T-helper 2 cell treated with Interferon-gamma antibody and Interleukin-4, amounts not matched to agents 5 μg/mL and 100 μg/mL, for 36 hours (primary cell): ENCODE measurements around the gene ARMC3.
"Not testable (repeated sequence)": the region's sequence is repeated elsewhere in the genome, so short reads cannot be mapped to it uniquely, and the experiment has no call there.

Source experiments
- DNase-seq: peaks from one replicate; pipeline ENCODE4 v3.0.0; 2021; ENCODE audit warnings: low spot score
- H3K27ac Mint-ChIP-seq: one replicate; pipeline ENCODE4 v1.8.0; 2021; ENCODE audit warnings: mild to moderate bottlenecking, mixed read lengths
- H3K27me3 Mint-ChIP-seq: one replicate; pipeline ENCODE4 v1.8.0; 2021; ENCODE audit warnings: low read depth, mixed read lengths
- H3K36me3 Mint-ChIP-seq: one replicate; pipeline ENCODE4 v1.8.0; 2021; ENCODE audit warnings: low read depth, mixed read lengths
- H3K4me1 Mint-ChIP-seq: one replicate; pipeline ENCODE4 v1.8.0; 2021; ENCODE audit warnings: low read depth, mixed read lengths
- H3K4me3 Mint-ChIP-seq: one replicate; pipeline ENCODE4 v1.8.0; 2022; ENCODE audit warnings: mild to moderate bottlenecking, moderate library complexity, mixed read lengths
- H3K9me3 Mint-ChIP-seq: one replicate; pipeline ENCODE4 v1.8.0; 2021; ENCODE audit warnings: mixed read lengths

Gene ARMC3

DNA sequence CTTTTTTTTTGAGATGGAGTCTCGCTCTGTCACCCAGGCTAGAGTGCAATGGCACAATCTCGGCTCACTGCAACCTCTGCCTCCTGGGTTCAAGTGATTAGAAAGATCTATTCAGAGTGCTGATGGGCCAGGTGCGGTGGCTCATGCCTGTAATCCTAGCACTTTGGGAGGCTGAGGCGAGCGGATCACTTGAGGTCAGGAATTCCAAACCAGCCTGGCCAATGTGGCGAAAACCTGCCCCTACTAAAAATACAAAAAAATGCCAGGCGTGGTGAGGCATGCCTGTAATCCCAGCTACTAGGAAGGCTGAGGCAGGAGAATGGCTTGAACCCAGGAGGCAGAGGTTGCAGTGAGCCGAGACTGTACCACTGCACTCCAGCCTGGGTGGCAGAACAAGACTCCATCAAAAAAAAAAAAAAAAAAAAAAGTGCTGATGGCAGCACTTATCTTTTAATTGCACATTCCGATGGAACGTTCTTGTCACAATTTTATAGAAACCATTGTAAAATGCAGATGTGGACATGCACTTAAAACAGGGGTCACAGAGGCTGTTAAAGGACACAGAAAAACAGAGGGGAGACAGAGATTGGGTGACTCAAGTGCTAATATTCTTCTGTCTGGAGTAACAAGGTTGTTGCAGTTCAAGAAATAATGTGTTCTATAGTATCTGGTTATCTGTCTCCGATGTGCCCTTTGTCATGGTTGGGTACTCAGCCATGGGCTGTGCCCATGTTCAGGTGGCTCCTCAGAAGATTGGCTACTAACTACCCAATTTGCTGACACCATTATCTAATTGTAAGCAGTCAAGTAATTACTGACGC is 142.4 kb downstream of the ARMC3 start:
- not testable (repeated sequence) for DNase-seq, H3K27ac Mint-ChIP-seq, H3K27me3 Mint-ChIP-seq, H3K36me3 Mint-ChIP-seq, H3K9me3 Mint-ChIP-seq, H3K4me1 Mint-ChIP-seq, H3K4me3 Mint-ChIP-seq

DNA sequence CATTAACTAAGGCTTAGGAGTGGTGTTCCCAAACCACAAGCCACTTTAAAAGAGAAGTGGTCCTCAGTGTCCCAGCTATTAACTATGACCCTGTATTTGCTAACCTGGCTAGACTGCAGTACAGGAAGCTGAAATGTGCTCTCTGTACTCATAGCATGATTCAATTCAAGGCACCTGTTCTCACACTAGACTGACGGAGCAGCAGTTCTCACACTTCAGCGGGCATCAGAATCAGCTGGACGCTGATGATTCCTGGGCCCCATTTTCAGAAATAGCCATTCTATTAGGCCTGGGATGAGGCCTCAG is 143.0 kb downstream of the ARMC3 start:
- Mint-ChIP-seq H3K27me3 (peaks cover 10% of the 10 kb centered on the region), H3K4me1 (peaks cover 2% of the 10 kb centered on the region), H3K27ac (no peak overlapping the region), H3K4me3 (no peak overlapping the region), H3K36me3 (no peaks in the 10 kb centered on the region), H3K9me3 (no peaks in the 10 kb centered on the region)
- DNase-seq, result no peak

DNA sequence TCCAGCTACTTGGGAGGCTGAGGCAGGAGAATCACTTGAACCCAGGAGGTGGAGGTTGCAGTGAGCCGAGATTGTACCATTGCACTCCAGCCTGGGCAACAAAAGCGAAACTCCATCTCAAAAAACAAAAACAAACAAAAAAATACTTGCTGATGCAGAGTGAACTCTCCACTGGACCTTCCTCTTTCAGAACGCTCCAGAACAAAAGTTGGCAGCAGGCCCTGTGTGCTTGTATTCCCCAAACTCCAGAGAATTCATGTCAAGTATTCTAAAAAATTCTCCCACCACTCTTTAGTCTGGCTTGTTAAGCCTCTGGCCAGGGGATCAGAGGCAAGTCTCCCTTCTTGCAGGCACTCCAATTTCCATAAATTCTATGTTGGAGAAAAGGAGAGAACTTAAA is 144.7 kb downstream of the ARMC3 start:
- not testable (repeated sequence) for H3K36me3 Mint-ChIP-seq, H3K4me3 Mint-ChIP-seq, H3K9me3 Mint-ChIP-seq, H3K27ac Mint-ChIP-seq, H3K4me1 Mint-ChIP-seq, DNase-seq
- peaks cover 19% of the 10 kb centered on the region for H3K27me3 Mint-ChIP-seq

DNA sequence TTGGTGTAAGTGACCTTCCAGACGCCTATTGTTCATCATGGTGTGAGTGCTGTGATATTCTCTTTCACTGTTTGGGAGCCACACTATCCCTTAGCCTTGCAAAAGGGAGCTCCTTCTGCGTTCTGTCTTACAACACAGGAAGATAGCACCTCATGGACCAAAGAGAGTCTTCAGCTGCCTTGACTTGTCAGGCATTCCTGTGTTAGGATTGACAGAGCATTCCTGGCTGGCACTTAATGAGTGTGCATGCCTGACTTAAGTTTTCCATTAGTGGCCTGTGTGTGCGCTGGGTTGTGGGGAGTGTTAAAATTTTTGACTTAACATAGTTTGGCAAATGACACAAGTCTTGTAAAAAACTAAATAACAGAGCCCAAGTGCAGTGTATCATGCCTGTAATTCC is 145.7 kb downstream of the ARMC3 start:
- no peak for DNase-seq
- Mint-ChIP-seq H3K36me3 (no peaks in the 10 kb centered on the region), H3K9me3 (no peaks in the 10 kb centered on the region), H3K4me3 (no peak overlapping the region), H3K27ac (no peak overlapping the region), H3K27me3 (peaks cover 23% of the 10 kb centered on the region), H3K4me1 (no peaks in the 10 kb centered on the region)

DNA sequence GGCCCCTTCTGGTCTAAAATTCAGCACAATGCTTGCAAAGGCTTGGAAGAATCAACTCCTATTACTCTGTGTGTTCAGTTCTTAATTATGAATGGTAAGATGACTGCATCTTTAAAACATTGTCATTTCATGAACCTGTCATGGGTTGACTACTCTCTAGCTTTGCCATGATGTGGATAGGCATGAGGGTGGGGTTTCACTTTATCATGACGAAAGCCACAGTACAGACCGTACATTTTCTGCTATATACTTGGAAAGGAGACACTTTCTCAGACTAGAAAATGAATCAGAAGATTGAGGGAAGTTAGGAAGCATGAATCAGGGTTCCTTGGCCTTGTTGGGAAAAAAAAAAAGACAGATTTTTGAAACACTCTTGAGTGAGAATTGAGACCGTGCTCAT is 147.8 kb downstream of the ARMC3 start:
- H3K9me3 Mint-ChIP-seq, result no peaks in the 10 kb centered on the region
- H3K4me3 Mint-ChIP-seq, result no peak overlapping the region
- DNase-seq, result no peak
- no peaks in the 10 kb centered on the region for H3K36me3 Mint-ChIP-seq
- no peak overlapping the region for H3K27ac Mint-ChIP-seq
- no peaks in the 10 kb centered on the region for H3K4me1 Mint-ChIP-seq
- peaks cover 33% of the 10 kb centered on the region for H3K27me3 Mint-ChIP-seq

DNA sequence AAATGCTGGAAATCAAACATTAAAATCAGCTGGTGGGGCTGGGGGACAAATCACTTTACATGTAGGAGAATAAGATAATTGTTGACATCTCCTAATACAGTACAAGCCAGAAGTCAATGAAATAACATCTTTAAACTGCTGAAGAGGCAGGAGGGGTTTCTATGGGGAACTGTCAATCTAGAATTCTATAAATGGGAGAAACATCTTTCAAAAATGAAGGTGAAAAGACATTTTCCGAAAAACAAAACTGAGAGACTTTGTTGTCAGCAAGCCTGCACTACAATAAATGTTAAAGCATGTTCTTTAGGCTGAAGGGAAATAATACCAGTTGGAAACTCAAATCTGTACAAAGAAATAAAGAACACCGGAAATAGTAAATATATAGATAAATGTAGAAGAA is 150.3 kb downstream of the ARMC3 start:
- Mint-ChIP-seq H3K4me3 (no peak overlapping the region), H3K9me3 (no peaks in the 10 kb centered on the region), H3K27me3 (peaks cover 44% of the 10 kb centered on the region), H3K4me1 (no peaks in the 10 kb centered on the region), H3K36me3 (no peaks in the 10 kb centered on the region), H3K27ac (no peak overlapping the region)
- no peak for DNase-seq

DNA sequence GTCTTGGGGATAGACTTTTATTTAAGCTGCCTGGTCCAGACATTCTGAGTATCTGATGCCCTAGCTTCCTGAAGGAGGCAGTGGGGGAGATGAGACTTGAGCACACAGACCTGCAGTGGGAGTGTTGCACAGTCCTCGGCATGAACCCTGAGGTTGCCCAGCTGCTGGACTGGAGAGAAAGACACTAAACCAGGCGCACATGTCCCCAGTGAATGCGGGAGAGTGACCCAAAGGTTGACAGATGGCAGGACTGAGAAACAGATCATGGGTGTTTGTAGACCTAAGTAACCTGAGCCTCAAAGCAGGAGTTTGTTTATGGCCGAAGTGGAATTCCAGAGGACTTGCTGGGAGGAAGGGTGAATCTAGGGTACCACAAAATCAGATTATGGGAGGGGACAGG is 151.8 kb downstream of the ARMC3 start:
- Mint-ChIP-seq H3K27ac (no peak overlapping the region), H3K4me3 (no peak overlapping the region)

DNA sequence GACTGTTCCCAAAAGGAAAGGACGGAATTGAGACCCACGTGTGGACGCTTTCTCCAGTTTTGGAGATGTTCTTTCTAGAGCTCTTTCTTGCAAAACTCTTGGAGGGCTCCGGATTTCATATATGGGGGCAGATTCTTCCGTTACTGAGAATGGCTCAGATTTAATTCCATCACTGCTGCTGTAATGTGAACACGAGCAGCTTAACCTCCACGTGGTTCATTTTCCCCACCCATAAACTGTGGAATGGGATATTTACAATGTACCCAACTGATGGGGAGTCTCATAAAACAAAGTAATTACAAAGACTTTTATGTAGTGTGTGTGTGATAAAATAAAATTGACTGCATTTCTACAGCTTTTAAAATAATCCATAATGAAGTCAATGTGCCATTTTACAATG is 152.4 kb downstream of the ARMC3 start:
- no peaks in the 10 kb centered on the region for H3K36me3 Mint-ChIP-seq

More for the DNA sequence above, 151.8 kb downstream of the ARMC3 start:
- DNase-seq, result no peak
- H3K4me1 Mint-ChIP-seq, result no peaks in the 10 kb centered on the region
- H3K36me3 Mint-ChIP-seq, result no peaks in the 10 kb centered on the region
- no peaks in the 10 kb centered on the region for H3K9me3 Mint-ChIP-seq
- peaks cover 42% of the 10 kb centered on the region for H3K27me3 Mint-ChIP-seq

DNA sequence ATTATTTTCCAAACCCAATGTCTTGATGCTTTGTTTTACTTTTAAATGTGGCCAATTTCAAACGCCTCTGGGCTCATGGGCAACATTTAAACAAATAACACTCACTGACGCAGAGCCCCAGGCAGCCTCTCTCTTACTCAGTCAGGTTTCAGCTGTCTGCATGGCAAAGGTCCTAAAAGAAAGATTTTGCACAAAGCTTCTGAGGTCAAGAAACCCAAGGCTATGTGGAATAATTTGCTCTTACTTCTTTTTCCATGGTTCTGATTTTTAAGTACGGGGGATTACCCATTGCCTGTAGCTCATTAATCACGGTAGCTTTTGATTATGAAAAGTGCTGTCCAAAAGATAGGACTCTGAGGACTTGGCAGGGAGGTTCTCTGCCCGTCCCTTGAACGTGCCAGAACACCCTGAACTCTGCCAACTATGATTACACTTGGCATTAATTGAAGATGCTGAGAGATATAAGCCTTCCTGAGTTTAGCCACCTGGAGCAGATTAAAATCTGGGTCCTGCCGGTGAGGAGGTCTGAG is 153.4 kb downstream of the ARMC3 start:
- no peaks in the 10 kb centered on the region for H3K9me3 Mint-ChIP-seq
- H3K27ac Mint-ChIP-seq, result no peak overlapping the region
- H3K4me1 Mint-ChIP-seq, result no peaks in the 10 kb centered on the region
- no peak for DNase-seq
- no peaks in the 10 kb centered on the region for H3K36me3 Mint-ChIP-seq
- H3K27me3 Mint-ChIP-seq, result peaks cover 47% of the 10 kb centered on the region
- H3K4me3 Mint-ChIP-seq, result no peak overlapping the region

More for the DNA sequence above, 152.4 kb downstream of the ARMC3 start:
- Mint-ChIP-seq H3K27me3 (peaks cover 44% of the 10 kb centered on the region), H3K9me3 (no peaks in the 10 kb centered on the region), H3K4me3 (no peak overlapping the region), H3K27ac (no peak overlapping the region), H3K4me1 (no peaks in the 10 kb centered on the region)
- no peak for DNase-seq

DNA sequence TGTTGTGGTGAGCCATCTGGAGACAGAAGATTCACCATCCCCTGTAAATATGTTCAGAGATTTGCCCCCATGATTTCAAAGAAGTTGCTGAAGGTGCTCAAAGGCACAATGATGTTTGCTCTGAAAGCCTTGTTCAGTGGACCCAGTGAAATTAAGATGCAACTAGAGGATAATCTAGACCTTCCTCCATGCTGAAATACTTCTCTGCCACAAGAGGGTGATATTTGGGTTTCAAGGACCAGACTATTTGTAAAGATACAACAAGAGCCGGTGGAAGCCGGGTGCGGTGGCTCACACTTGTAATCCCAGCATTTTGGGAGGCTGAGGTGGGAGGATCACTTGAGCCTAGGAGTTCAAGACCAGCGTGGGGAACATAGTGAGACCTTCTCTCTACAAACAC is 154.0 kb downstream of the ARMC3 start:
- no peak for DNase-seq
- no peaks in the 10 kb centered on the region for H3K9me3 Mint-ChIP-seq
- H3K36me3 Mint-ChIP-seq, result no peaks in the 10 kb centered on the region
- peaks cover 48% of the 10 kb centered on the region for H3K27me3 Mint-ChIP-seq
- H3K4me1 Mint-ChIP-seq, result no peaks in the 10 kb centered on the region
- H3K27ac Mint-ChIP-seq, result no peak overlapping the region
- no peak overlapping the region for H3K4me3 Mint-ChIP-seq
